BJ (cell line): Measurements from ENCODE around the gene FTO. TPM values are rescaled to one million over a fixed set of nuclear protein-coding genes. Genes with fewer than 3 reads are reported as not detected.

Experiments
- CTCF ChIA-PET: fragments of 350-600 bp; formaldehyde crosslinking; extraction: SDS; loops from one replicate; lab custom pipeline; 2021; ENCODE audit warnings: antibody characterized with exemption, inconsistent platforms; lab: Yijun Ruan, JAX
- POLR2A ChIA-PET: fragments of 300-600 bp; sonication (Branson Sonifier 250); formaldehyde crosslinking; extraction: SDS; loops from one replicate; lab custom pipeline; 2021; ENCODE audit warnings: antibody characterized with exemption; lab: Charles Lee
- DNase-seq: peaks from one replicate; pipeline ENCODE4 v3.0.0-alpha.2; 2011; ENCODE audit warnings: low read depth
- H3K27me3 ChIP-seq: 2 replicates; pipeline ENCODE4 v1.6.0; 2011; ENCODE audit warnings: low read length; ENCODE audit not compliant: control insufficient read depth, insufficient read depth
- H3K36me3 ChIP-seq: 2 replicates; pipeline ENCODE4 v1.5.1; 2011; ENCODE audit warnings: low read length; ENCODE audit not compliant: control insufficient read depth, insufficient read depth
- H3K4me3 ChIP-seq: 2 replicates; pipeline ENCODE4 v1.5.1; 2011; ENCODE audit warnings: low read depth, mild to moderate bottlenecking, control low read depth, low read length
- CTCF ChIP-seq: IDR thresholded peaks from 2 replicates; pipeline ENCODE4 v1.5.1; 2011; ENCODE audit warnings: low read depth, mild to moderate bottlenecking, control low read depth, inconsistent platforms, low read length, moderate library complexity; ENCODE audit not compliant: insufficient read depth
- polyA minus RNA-seq: library from RNA; depleted of rRNA, polyadenylated mRNA; stranded (reverse); fragments of >200 nt; gene quantifications from 2 replicates; pipeline ENCODE4 v1.2.3, GENCODE V29; 2011; rRNA and poly(A)+ RNA removed
- polyA plus RNA-seq: library from polyadenylated mRNA; depleted of rRNA; stranded (reverse); fragments of >200 nt; gene quantifications from 2 replicates; pipeline ENCODE4 v1.2.3, GENCODE V29; 2011; rRNA removed

Gene FTO
- 86.3 and 95.2 TPM in 2 replicates for polyA plus RNA-seq
- 76.8 and 85.3 TPM in 2 replicates for polyA minus RNA-seq

DNA sequence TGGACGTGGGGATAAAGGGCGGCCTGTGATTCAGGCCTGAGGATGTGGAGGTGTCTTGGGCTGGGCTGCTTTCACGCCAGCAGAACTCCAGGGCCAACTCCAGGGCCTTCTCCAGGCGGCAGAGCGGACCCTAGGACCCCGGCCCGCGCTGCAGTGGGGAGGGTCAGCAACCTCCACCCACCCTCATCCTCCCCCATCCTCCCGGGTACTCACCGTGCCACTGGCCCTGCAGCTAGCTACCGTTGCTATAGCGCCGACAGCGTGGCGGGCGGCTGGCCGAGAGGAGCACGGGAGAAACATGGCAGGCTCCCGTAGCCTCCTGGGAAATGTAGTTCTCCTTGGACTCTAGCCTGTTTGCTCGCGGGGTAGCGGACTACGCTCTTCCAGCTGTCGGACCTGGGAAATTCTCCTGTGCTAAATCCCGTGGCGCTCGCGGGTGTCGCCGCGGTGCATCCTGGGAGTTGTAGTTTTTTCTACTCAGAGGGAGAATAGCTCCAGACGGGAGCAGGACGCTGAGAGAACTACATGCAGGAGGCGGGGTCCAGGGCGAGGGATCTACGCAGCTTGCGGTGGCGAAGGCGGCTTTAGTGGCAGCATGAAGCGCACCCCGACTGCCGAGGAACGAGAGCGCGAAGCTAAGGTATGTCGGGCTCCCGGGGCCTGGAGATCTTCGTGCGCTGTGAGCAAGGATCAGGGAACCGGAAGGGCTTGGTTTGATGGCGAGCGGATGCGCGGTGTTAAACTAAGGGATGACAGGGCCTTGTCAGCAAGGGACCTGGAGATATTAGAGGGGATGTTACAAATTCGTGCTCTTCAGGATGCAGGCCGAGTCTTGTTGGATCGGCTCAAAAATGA, at the start of gene FTO, which contains the start of gene RPGRIP1L:
TSS of gene FTO (plus strand) at position 567 of the 855 bp plus-strand sequence.
TSS of gene RPGRIP1L (minus strand) at position 270 of the 855 bp plus-strand sequence. CDS start 3,136 bp downstream, outside the sequence.
- CTCF ChIA-PET: interaction anchor here (1.1 kb wide), 1 partner anchor 11 kb away, joined by 6 read pairs; no protein-coding TSS in a partner anchor
- no peak for TF ChIP-seq CTCF
- Histone ChIP-seq H3K36me3 (peaks cover 2% of the 10 kb centered on the region; the same call in 1 of the 2 replicates), H3K27me3 (no peaks in the 10 kb centered on the region), H3K4me3 (peak within 1 kb of the TSS; percentile 63)
- POLR2A ChIA-PET: no interaction called here
- peak; percentile 98 for DNase-seq

- no peak for DNase-seq
- H3K27me3 ChIP-seq: no peaks in the 10 kb centered on the region
- CTCF ChIA-PET: interaction anchor here (0.9 kb wide), 1 partner anchor 10 kb away, joined by 5 read pairs; no protein-coding TSS in a partner anchor
- POLR2A ChIA-PET: no interaction called here
- H3K36me3 ChIP-seq: no peaks in the 10 kb centered on the region; the same call in 1 of the 2 replicates
- TF ChIP-seq CTCF: no peak
- H3K4me3 ChIP-seq: no peak overlapping the region
Observed at GRCh38 chr16:53654946-53655345, 49.0 kb upstream of the FTO start.

DNA sequence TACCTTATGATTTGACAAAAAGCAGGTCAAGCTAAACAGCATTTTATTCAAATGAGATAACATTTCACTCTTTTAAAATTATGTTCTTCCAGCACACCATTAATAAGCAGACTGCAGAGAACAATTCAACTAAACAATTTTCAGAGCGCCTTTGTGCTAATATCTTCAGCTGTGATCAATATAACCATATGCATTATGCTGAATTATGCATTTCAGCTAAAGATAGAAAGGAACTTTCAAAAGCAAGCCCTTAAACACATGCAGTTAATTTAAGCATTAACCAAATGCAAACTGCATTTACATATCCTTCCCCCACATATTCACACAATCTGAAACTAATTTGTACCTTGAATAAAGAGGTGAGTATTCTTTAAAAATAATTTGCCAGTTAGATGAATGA, 41.9 kb upstream of the FTO start:
- TF ChIP-seq CTCF: no peak
- H3K4me3 ChIP-seq: no peak overlapping the region
- DNase-seq: no peak
- H3K27me3 ChIP-seq: no peaks in the 10 kb centered on the region
- ChIA-PET POLR2A (no interaction called here), CTCF (no interaction called here)
- H3K36me3 ChIP-seq: no peaks in the 10 kb centered on the region

- POLR2A ChIA-PET: interaction anchor here (0.7 to 0.8 kb wide), 2 partner anchors 18 to 38 kb away, joined by 6 to 9 read pairs; no protein-coding TSS in a partner anchor
Observed at GRCh38 chr16:53664724-53665345, 39.1 kb upstream of the FTO start.

More at GRCh38 chr16:53664724-53665345, 39.1 kb upstream of the FTO start:
- Histone ChIP-seq H3K36me3 (no peaks in the 10 kb centered on the region), H3K27me3 (no peaks in the 10 kb centered on the region), H3K4me3 (no peak overlapping the region)
- CTCF ChIA-PET: interaction anchor here (1.1 to 1.4 kb wide), 3 partner anchors 9 to 115 kb away, joined by 3 to 5 read pairs (median 3); no protein-coding TSS in a partner anchor
- peak; percentile 91 for DNase-seq
- TF ChIP-seq CTCF: no peak
